HUES64 (cell line): ENCODE measurements around the gene PCSK7.

Source experiments
- H3K27ac ChIP-seq: 2 replicates; pipeline ENCODE4 v1.7.0; 2013; ENCODE audit warnings: low read depth, low read length, inconsistent platforms
- H3K27me3 ChIP-seq: 2 replicates; pipeline ENCODE4 v1.6.1; 2013; ENCODE audit warnings: mild to moderate bottlenecking, low read length; ENCODE audit not compliant: insufficient read depth
- H3K36me3 ChIP-seq: 2 replicates; pipeline ENCODE4 v1.6.1; 2013; ENCODE audit warnings: mild to moderate bottlenecking, low read length; ENCODE audit not compliant: insufficient read depth
- H3K4me1 ChIP-seq: 2 replicates; pipeline ENCODE4 v1.6.1; 2013; ENCODE audit warnings: mild to moderate bottlenecking, low read length, moderate library complexity; ENCODE audit not compliant: insufficient read depth
- H3K4me3 ChIP-seq: 2 replicates; pipeline ENCODE4 v1.5.1; 2013; ENCODE audit warnings: mild to moderate bottlenecking, low read length, moderate library complexity
- H3K9ac ChIP-seq: 2 replicates; pipeline ENCODE4 v1.6.1; 2013; ENCODE audit warnings: mild to moderate bottlenecking, low read depth, low read length
- H3K9me3 ChIP-seq: 2 replicates; pipeline ENCODE4 v1.6.1; 2013; ENCODE audit warnings: low read depth, low read length; ENCODE audit not compliant: insufficient read depth
- WGBS: fragments of 150-250, 120-280 bp; methylation state at CpG from one replicate; pipeline ENCODE4 v1.1.7; 2013; ENCODE audit warnings: missing lambda C conversion rate; 5-methylcytosine and 5-hydroxymethylcytosine counted together

The PCSK7 gene

GRCh38 chr11:117179048-117179999 is 52.5 kb downstream of the PCSK7 start:
- Histone ChIP-seq H3K27me3 (no peaks in the 10 kb centered on the region), H3K9me3 (no peaks in the 10 kb centered on the region), H3K36me3 (peaks cover 14% of the 10 kb centered on the region), H3K27ac (peak overlapping the region; percentile 79; the same call in 1 of the 2 replicates), H3K9ac (peak overlapping the region; percentile 73), H3K4me1 (peaks cover 16% of the 10 kb centered on the region; the same call in 1 of the 2 replicates), H3K4me3 (peak overlapping the region; percentile 90)
- WGBS: 3% methylated on average over 36 of the region's 39 CpGs

- Histone ChIP-seq H3K36me3 (peaks cover 16% of the 10 kb centered on the region), H3K9me3 (no peaks in the 10 kb centered on the region), H3K9ac (peak within 1 kb of the TSS; percentile 73), H3K4me1 (peaks cover 16% of the 10 kb centered on the region; the same call in 1 of the 2 replicates), H3K27ac (peak within 1 kb of the TSS; percentile 79; the same call in 1 of the 2 replicates), H3K4me3 (peak within 1 kb of the TSS; percentile 90), H3K27me3 (no peaks in the 10 kb centered on the region)
- 4% methylated on average over 48 of the region's 51 CpGs for WGBS
These were observed 53.5 kb downstream of the PCSK7 start, which contains the start of gene SIDT2 for GRCh38 chr11:117178210-117179034. TSS of gene SIDT2 (plus strand) at chr11:117178743. CDS start at chr11:117179264, 521 bp downstream.

- Histone ChIP-seq H3K36me3 (peaks cover 16% of the 10 kb centered on the region), H3K9ac (peak overlapping the region; percentile 44; the same call in 1 of the 2 replicates), H3K4me3 (peak overlapping the region; percentile 90), H3K27me3 (no peaks in the 10 kb centered on the region), H3K9me3 (no peaks in the 10 kb centered on the region), H3K27ac (peak overlapping the region; percentile 75; the same call in 1 of the 2 replicates), H3K4me1 (peaks cover 22% of the 10 kb centered on the region; the same call in 1 of the 2 replicates)
- WGBS: 94% methylated on average over 10 of the region's 10 CpGs
These were observed 54.2 kb downstream of the PCSK7 start for GRCh38 chr11:117177534-117178209.

GRCh38 chr11:117176186-117176585 is 55.7 kb downstream of the PCSK7 start:
- no peak overlapping the region for H3K4me3 ChIP-seq
- no peak overlapping the region for H3K9ac ChIP-seq
- H3K36me3 ChIP-seq: peaks cover 23% of the 10 kb centered on the region
- no peak overlapping the region for H3K27ac ChIP-seq
- WGBS: no CpG with 5 or more reads among the region's 1 CpG
- peaks cover 36% of the 10 kb centered on the region; the same call in 1 of the 2 replicates for H3K4me1 ChIP-seq
- H3K9me3 ChIP-seq: no peaks in the 10 kb centered on the region
- H3K27me3 ChIP-seq: no peaks in the 10 kb centered on the region

GRCh38 chr11:117175781-117176180 is 56.1 kb downstream of the PCSK7 start:
- Histone ChIP-seq H3K4me1 (peaks cover 40% of the 10 kb centered on the region; the same call in 1 of the 2 replicates), H3K9me3 (no peaks in the 10 kb centered on the region), H3K36me3 (peaks cover 27% of the 10 kb centered on the region), H3K27me3 (no peaks in the 10 kb centered on the region), H3K9ac (no peak overlapping the region), H3K27ac (no peak overlapping the region), H3K4me3 (no peak overlapping the region)
- 91% methylated on average over 5 of the region's 5 CpGs for WGBS

- Histone ChIP-seq H3K27me3 (no peaks in the 10 kb centered on the region), H3K36me3 (peaks cover 34% of the 10 kb centered on the region), H3K4me1 (peaks cover 39% of the 10 kb centered on the region; the same call in 1 of the 2 replicates), H3K9me3 (no peaks in the 10 kb centered on the region), H3K27ac (no peak overlapping the region), H3K9ac (no peak overlapping the region), H3K4me3 (no peak overlapping the region)
- WGBS: 81% methylated on average over 7 of the region's 7 CpGs
These were observed 56.8 kb downstream of the PCSK7 start for GRCh38 chr11:117175104-117175503.

- WGBS: 93% methylated on average over 14 of the region's 14 CpGs
- H3K4me1 ChIP-seq: peaks cover 35% of the 10 kb centered on the region; the same call in 1 of the 2 replicates
- H3K4me3 ChIP-seq: no peak overlapping the region
- 0 out of 2 replicates have a peak overlapping the region, but pooled peaks have one; percentile 12 for H3K27ac ChIP-seq
- H3K36me3 ChIP-seq: peaks cover 55% of the 10 kb centered on the region
- no peaks in the 10 kb centered on the region for H3K27me3 ChIP-seq
- peak overlapping the region; percentile 19; the same call in 1 of the 2 replicates for H3K9ac ChIP-seq
- H3K9me3 ChIP-seq: no peaks in the 10 kb centered on the region
These were observed 59.0 kb downstream of the PCSK7 start for GRCh38 chr11:117172724-117173421.

GRCh38 chr11:117171404-117172061 is 60.3 kb downstream of the PCSK7 start:
- H3K4me3 ChIP-seq: no peak overlapping the region
- H3K4me1 ChIP-seq: peaks cover 32% of the 10 kb centered on the region; the same call in 1 of the 2 replicates
- H3K36me3 ChIP-seq: peaks cover 69% of the 10 kb centered on the region
- no peaks in the 10 kb centered on the region for H3K27me3 ChIP-seq
- H3K27ac ChIP-seq: 0 out of 2 replicates have a peak overlapping the region, but pooled peaks have one; percentile 1
- no peak overlapping the region for H3K9ac ChIP-seq
- H3K9me3 ChIP-seq: no peaks in the 10 kb centered on the region
- WGBS: 90% methylated on average over 14 of the region's 14 CpGs

- H3K36me3 ChIP-seq: peaks cover 71% of the 10 kb centered on the region
- H3K27ac ChIP-seq: no peak overlapping the region
These were observed 60.9 kb downstream of the PCSK7 start for GRCh38 chr11:117171007-117171403.

More at GRCh38 chr11:117171007-117171403, 60.9 kb downstream of the PCSK7 start:
- Histone ChIP-seq H3K9me3 (no peaks in the 10 kb centered on the region), H3K4me3 (no peak overlapping the region), H3K9ac (no peak overlapping the region), H3K27me3 (no peaks in the 10 kb centered on the region), H3K4me1 (peaks cover 32% of the 10 kb centered on the region; the same call in 1 of the 2 replicates)
- 98% methylated on average over 2 of the region's 2 CpGs for WGBS
